ENCODE data around the gene THBD. TPM values are rescaled to one million over a fixed set of nuclear protein-coding genes. Genes with fewer than 3 reads are reported as not detected.

THBD gene
- total RNA-seq, 6 experiments from 2014 or later: 1.4 to 15.6 (median 4.9) TPM

- intact Hi-C loops (cut with DNase I): no loop called here
- no peak for ATAC-seq
- TF ChIP-seq CTCF (IDR thresholded peaks at IDR 0.05): no peak
- TF ChIP-seq POLR2A (IDR thresholded peaks at IDR 0.05): no peak
Measured at GRCh38 chr20:23005776-23006175, 43.7 kb downstream of the THBD start.

GRCh38 chr20:23003881-23004460, 45.5 kb downstream of the THBD start:
- DNase-seq (no peak), ATAC-seq (no peak)
- Histone ChIP-seq H3K27me3 (no peaks in the 10 kb centered on the region), H3K9me3 (no peaks in the 10 kb centered on the region), H3K4me3 (no peak overlapping the region), H3K4me1 (no peaks in the 10 kb centered on the region), H3K36me3 (no peaks in the 10 kb centered on the region), H3K27ac (no peak overlapping the region)
- WGBS (ENCODE audit: insufficient coverage, low coverage, low lambda C conversion rate, missing lambda C conversion rate): 58% methylated on average over 2 of the region's 2 CpGs
- TF ChIP-seq CTCF (IDR thresholded peaks at IDR 0.05) (no peak), POLR2A (IDR thresholded peaks at IDR 0.05) (no peak)
- intact Hi-C loops (cut with DNase I): no loop called here

More at GRCh38 chr20:23005776-23006175, 43.7 kb downstream of the THBD start:
- Histone ChIP-seq H3K27me3 (no peaks in the 10 kb centered on the region), H3K4me1 (no peaks in the 10 kb centered on the region), H3K9me3 (no peaks in the 10 kb centered on the region), H3K27ac (no peak overlapping the region), H3K4me3 (no peak overlapping the region), H3K36me3 (no peaks in the 10 kb centered on the region)
- DNase-seq: no peak

- H3K27me3 ChIP-seq: no peaks in the 10 kb centered on the region
Measured at GRCh38 chr20:23003077-23003635, 46.3 kb downstream of the THBD start.

GRCh38 chr20:23002276-23002675, 47.2 kb downstream of the THBD start:
- H3K4me3 ChIP-seq: no peak overlapping the region
- ATAC-seq (no peak), DNase-seq (no peak)
- intact Hi-C loops (cut with DNase I): no loop called here
- no peak overlapping the region for H3K27ac ChIP-seq
- WGBS (ENCODE audit: insufficient coverage, low coverage, low lambda C conversion rate, missing lambda C conversion rate): 52% methylated on average over 3 of the region's 6 CpGs
- H3K27me3 ChIP-seq: no peaks in the 10 kb centered on the region
- no peak for TF ChIP-seq POLR2A (IDR thresholded peaks at IDR 0.05)
- no peak for TF ChIP-seq CTCF (IDR thresholded peaks at IDR 0.05)
- H3K36me3 ChIP-seq: no peaks in the 10 kb centered on the region
- no peaks in the 10 kb centered on the region for H3K9me3 ChIP-seq
- no peaks in the 10 kb centered on the region for H3K4me1 ChIP-seq

More at GRCh38 chr20:23003077-23003635, 46.3 kb downstream of the THBD start:
- intact Hi-C loops (cut with DNase I): no loop called here
- DNase-seq (no peak), ATAC-seq (no peak)
- Histone ChIP-seq H3K9me3 (no peaks in the 10 kb centered on the region), H3K36me3 (no peaks in the 10 kb centered on the region), H3K27ac (no peak overlapping the region), H3K4me3 (no peak overlapping the region), H3K4me1 (no peaks in the 10 kb centered on the region)
- WGBS (ENCODE audit: insufficient coverage, low coverage, low lambda C conversion rate, missing lambda C conversion rate): 38% methylated on average over 1 of the region's 1 CpG
- TF ChIP-seq POLR2A (IDR thresholded peaks at IDR 0.05): no peak
- no peak for TF ChIP-seq CTCF (IDR thresholded peaks at IDR 0.05)

All from right lobe of liver (tissue), 6 donors.